ENCODE results near the gene GJA1.

Gene GJA1

DNA sequence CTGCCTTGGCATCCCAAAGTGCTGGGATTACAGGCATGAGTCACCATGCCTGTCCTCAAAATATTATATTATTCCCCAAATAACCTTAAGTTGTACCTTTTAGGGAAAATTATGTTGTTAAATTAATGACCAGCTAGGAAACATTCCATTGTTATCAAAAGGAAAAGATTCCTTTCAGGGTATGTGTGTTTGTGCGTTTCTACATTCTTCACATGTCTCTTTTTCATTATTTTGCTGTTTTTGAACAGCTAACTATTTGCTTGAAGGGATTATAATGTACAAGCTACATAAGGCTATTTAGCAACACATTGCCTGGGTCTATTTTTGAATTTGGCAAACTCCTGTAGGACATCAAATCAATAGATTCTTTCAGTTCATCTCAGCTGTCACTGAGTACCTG, 57.1 kb downstream of the GJA1 start:
- DNase-seq: no peak

DNA sequence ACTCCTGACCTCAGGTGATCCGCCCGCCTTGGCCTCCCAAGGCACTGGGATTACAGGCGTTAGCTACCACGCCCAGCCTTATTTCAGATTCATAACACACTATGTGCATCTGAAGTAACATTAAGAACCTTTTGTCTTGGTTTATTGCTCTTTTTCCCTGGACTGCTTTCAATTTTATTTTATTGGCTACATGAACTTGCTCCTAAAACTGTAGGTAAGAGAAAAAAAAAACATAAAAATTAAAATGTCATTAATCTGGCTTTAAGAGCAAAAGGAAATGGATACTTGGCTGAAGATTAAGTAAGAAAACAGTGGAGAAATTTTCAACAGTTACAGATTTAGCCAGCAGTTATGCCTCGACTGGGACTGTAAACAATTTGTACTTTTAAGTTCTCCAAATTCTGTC, 62.5 kb downstream of the GJA1 start:
- no peak for DNase-seq

DNA sequence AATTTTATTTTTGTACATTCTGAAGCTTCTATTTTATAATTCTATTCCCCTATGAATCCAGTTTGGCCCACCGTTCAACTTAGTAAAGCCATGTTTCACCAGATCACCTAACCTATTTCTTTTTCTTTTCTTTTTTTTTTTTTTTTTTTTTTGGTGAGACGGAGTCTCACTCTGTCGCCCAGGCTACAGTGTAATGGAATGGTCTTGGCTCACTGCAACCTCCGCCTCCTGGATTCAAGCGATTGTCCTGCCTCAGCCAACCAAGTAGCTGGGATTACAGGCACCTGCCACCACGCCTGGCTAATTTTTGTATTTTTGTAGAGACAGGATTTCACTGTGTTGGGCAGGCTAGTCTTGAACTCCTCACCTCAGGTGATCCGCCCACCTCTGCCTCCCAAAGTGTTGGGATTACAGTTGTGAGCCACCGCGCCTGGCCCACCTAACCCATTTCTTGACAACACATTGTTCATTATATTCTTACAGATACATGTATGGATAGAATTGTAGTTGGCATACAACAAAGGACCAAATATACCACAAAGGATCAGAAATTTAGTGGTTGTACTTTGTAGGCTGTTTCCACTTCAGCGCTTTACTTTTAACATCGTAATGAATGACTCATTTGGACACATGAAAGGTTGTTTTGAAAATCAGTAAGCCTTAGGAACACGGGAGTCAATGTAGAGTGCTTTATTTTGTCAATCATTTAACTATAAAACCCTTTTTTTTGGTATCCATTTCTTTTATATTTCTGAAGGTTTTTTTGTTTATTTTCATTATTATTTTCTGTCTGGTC, 63.2 kb downstream of the GJA1 start:
- DNase-seq: no peak
